ENCODE data around the gene C1D. TPM values are rescaled to one million over a fixed set of nuclear protein-coding genes. Genes with fewer than 3 reads are reported as not detected.

The C1D gene
- total RNA-seq, 2 donors from 2014 or later: 22.5 to 26.9 TPM

Other genes starting within 250 kb of the C1D start
- 10 to 100 TPM; 12.5 to 18.9 TPM for gene PNO1, start 94.9 kb upstream of the C1D start, total RNA-seq
- 10 to 100 TPM; 81.1 to 83.8 TPM for gene PPP3R1, start 189.5 kb upstream of the C1D start, total RNA-seq

Measured in activated T-cell treated with anti-CD3 and anti-CD28 coated beads, Interleukin-2, amount 50 U/mL, for 72 hours (primary cell).